GM19193 (cell line): ENCODE data around the gene PSD4.

Experiments used
- POLR2A ChIP-seq: IDR thresholded peaks from 4 replicates; pipeline ENCODE4 v1.6.1; 2011; ENCODE audit not compliant: insufficient read depth, insufficient read length; ENCODE audit errors: extremely low read depth

The PSD4 gene

GRCh38 chr2:113255140-113256070 lies 81.6 kb downstream of the PSD4 start:
- no peak for TF ChIP-seq POLR2A

- TF ChIP-seq POLR2A = no peak
Measured at GRCh38 chr2:113257516-113258264, 83.9 kb downstream of the PSD4 start.

GRCh38 chr2:113258471-113259147 lies 84.8 kb downstream of the PSD4 start:
- TF ChIP-seq POLR2A = no peak
